Measurements from ENCODE around the gene COP1.

DNA sequence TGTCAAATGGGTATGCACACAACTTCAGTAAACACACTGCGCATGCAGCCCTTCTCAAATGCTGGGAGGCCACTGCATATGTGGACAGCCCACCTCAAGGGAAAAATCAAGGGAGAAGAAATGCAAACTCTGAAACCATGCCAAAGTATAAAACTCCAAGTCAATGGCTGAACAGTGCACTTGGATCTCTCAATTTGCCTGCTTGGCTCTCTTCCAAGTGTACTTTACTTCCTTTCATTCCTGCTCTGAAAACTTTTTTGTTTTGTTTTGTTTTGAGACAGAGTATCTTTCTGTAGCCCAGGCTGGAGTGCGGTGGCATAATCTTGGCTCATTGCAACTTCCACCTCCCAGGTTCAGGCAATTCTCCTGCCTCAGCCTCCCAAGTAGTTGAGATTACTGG, 18.8 kb upstream of the COP1 start:
- no peak for TF ChIP-seq POLR2AphosphoS5 (IDR thresholded peaks at IDR 0.05)
- no peak for TF ChIP-seq CTCF (IDR thresholded peaks at IDR 0.05 in 8 of 11, conservative IDR thresholded peaks at IDR 0.05 in 3 of 11)

Data from spleen (tissue), 7 donors.